ENCODE measurements around the gene OR6M1. TPM values are rescaled to one million over a fixed set of nuclear protein-coding genes. Genes with fewer than 3 reads are reported as not detected.

The OR6M1 gene
- total RNA-seq, 1 donor from 2014 or later, result not detected

GRCh38 chr11:123797541-123797940, 8.6 kb downstream of the OR6M1 start:
- TF ChIP-seq EZH2 (IDR thresholded peaks at IDR 0.05; ENCODE audit: insufficient read depth, low read length) (no peak), CTCF (IDR thresholded peaks at IDR 0.05; ENCODE audit: insufficient read depth, low read depth, low read length) (no peak)
- no peak overlapping the region for H3K27ac Mint-ChIP-seq (ENCODE audit: unreplicated experiment)
- H3K4me3 Mint-ChIP-seq (ENCODE audit: unreplicated experiment), result no peak overlapping the region
- no peak for DNase-seq (ENCODE audit: low read depth)
- H3K4me1 ChIP-seq (ENCODE audit: insufficient read depth, low read length), result no peaks in the 10 kb centered on the region
- no peak for FAIRE-seq
- no peak overlapping the region for H3K9ac ChIP-seq (ENCODE audit: low read length)
- H3K27me3 Mint-ChIP-seq (ENCODE audit: low read depth, unreplicated experiment), result no peaks in the 10 kb centered on the region
- H3K9me3 ChIP-seq (ENCODE audit: insufficient read depth, low read depth, low read length), result no peaks in the 10 kb centered on the region
- no peaks in the 10 kb centered on the region for H3K36me3 ChIP-seq (ENCODE audit: insufficient read depth, low read length)
- H3K4me2 ChIP-seq (ENCODE audit: low read length), result no peak overlapping the region
- H3K4me3 ChIP-seq (ENCODE audit: insufficient read depth, low read depth, low read length), result no peak overlapping the region
- no peaks in the 10 kb centered on the region for H3K36me3 Mint-ChIP-seq (ENCODE audit: low read depth, unreplicated experiment)
- H2AFZ ChIP-seq (ENCODE audit: low read depth, low read length), result no peak overlapping the region
- no peaks in the 10 kb centered on the region for H3K4me1 Mint-ChIP-seq (ENCODE audit: low read depth, unreplicated experiment)
- no peaks in the 10 kb centered on the region for H3K79me2 ChIP-seq (ENCODE audit: insufficient read depth, low read length)
- H3K27me3 ChIP-seq (ENCODE audit: insufficient read depth, low read length), result no peaks in the 10 kb centered on the region
- no peaks in the 10 kb centered on the region for H4K20me1 ChIP-seq (ENCODE audit: insufficient read depth, low read length)
- H3K9me3 Mint-ChIP-seq (ENCODE audit: unreplicated experiment), result peaks cover 3% of the 10 kb centered on the region
- H3K27ac ChIP-seq (ENCODE audit: low read depth, low read length), result no peak overlapping the region

GRCh38 chr11:123797114-123797513, 9.0 kb downstream of the OR6M1 start:
- DNase-seq (ENCODE audit: low read depth) (no peak), FAIRE-seq (no peak)
- H3K27me3 Mint-ChIP-seq (ENCODE audit: low read depth, unreplicated experiment), result no peaks in the 10 kb centered on the region
- TF ChIP-seq EZH2 (IDR thresholded peaks at IDR 0.05; ENCODE audit: insufficient read depth, low read length), result no peak
- TF ChIP-seq CTCF (IDR thresholded peaks at IDR 0.05; ENCODE audit: insufficient read depth, low read depth, low read length), result no peak
- no peaks in the 10 kb centered on the region for H3K4me1 Mint-ChIP-seq (ENCODE audit: low read depth, unreplicated experiment)
- Histone ChIP-seq H3K36me3 (ENCODE audit: insufficient read depth, low read length) (no peaks in the 10 kb centered on the region), H3K9ac (ENCODE audit: low read length) (no peak overlapping the region), H3K9me3 (ENCODE audit: insufficient read depth, low read depth, low read length) (no peaks in the 10 kb centered on the region), H2AFZ (ENCODE audit: low read depth, low read length) (no peak overlapping the region), H3K27me3 (ENCODE audit: insufficient read depth, low read length) (no peaks in the 10 kb centered on the region), H4K20me1 (ENCODE audit: insufficient read depth, low read length) (no peaks in the 10 kb centered on the region), H3K4me3 (ENCODE audit: insufficient read depth, low read depth, low read length) (no peak overlapping the region), H3K27ac (ENCODE audit: low read depth, low read length) (no peak overlapping the region), H3K4me2 (ENCODE audit: low read length) (no peak overlapping the region), H3K4me1 (ENCODE audit: insufficient read depth, low read length) (no peaks in the 10 kb centered on the region), H3K79me2 (ENCODE audit: insufficient read depth, low read length) (no peaks in the 10 kb centered on the region)
- peaks cover 5% of the 10 kb centered on the region for H3K9me3 Mint-ChIP-seq (ENCODE audit: unreplicated experiment)
- no peak overlapping the region for H3K27ac Mint-ChIP-seq (ENCODE audit: unreplicated experiment)
- H3K36me3 Mint-ChIP-seq (ENCODE audit: low read depth, unreplicated experiment), result no peaks in the 10 kb centered on the region
- no peak overlapping the region for H3K4me3 Mint-ChIP-seq (ENCODE audit: unreplicated experiment)

- H3K27ac Mint-ChIP-seq (ENCODE audit: unreplicated experiment), result no peak overlapping the region
- H3K36me3 ChIP-seq (ENCODE audit: insufficient read depth, low read length), result no peaks in the 10 kb centered on the region
- H3K79me2 ChIP-seq (ENCODE audit: insufficient read depth, low read length), result no peaks in the 10 kb centered on the region
- no peaks in the 10 kb centered on the region for H3K9me3 ChIP-seq (ENCODE audit: insufficient read depth, low read depth, low read length)
- no peaks in the 10 kb centered on the region for H4K20me1 ChIP-seq (ENCODE audit: insufficient read depth, low read length)
- no peaks in the 10 kb centered on the region for H3K4me1 ChIP-seq (ENCODE audit: insufficient read depth, low read length)
- no peaks in the 10 kb centered on the region for H3K4me1 Mint-ChIP-seq (ENCODE audit: low read depth, unreplicated experiment)
- H3K9me3 Mint-ChIP-seq (ENCODE audit: unreplicated experiment), result peaks cover 5% of the 10 kb centered on the region
- H3K27ac ChIP-seq (ENCODE audit: low read depth, low read length), result no peak overlapping the region
- H3K27me3 ChIP-seq (ENCODE audit: insufficient read depth, low read length), result no peaks in the 10 kb centered on the region
- no peaks in the 10 kb centered on the region for H3K36me3 Mint-ChIP-seq (ENCODE audit: low read depth, unreplicated experiment)
- H2AFZ ChIP-seq (ENCODE audit: low read depth, low read length), result no peak overlapping the region
- no peak overlapping the region for H3K9ac ChIP-seq (ENCODE audit: low read length)
- no peak overlapping the region for H3K4me2 ChIP-seq (ENCODE audit: low read length)
- DNase-seq (ENCODE audit: low read depth), result no peak
- no peak overlapping the region for H3K4me3 ChIP-seq (ENCODE audit: insufficient read depth, low read depth, low read length)
- no peak overlapping the region for H3K4me3 Mint-ChIP-seq (ENCODE audit: unreplicated experiment)
- no peaks in the 10 kb centered on the region for H3K27me3 Mint-ChIP-seq (ENCODE audit: low read depth, unreplicated experiment)
- no peak for FAIRE-seq
- TF ChIP-seq EZH2 (IDR thresholded peaks at IDR 0.05; ENCODE audit: insufficient read depth, low read length) (no peak), CTCF (IDR thresholded peaks at IDR 0.05; ENCODE audit: insufficient read depth, low read depth, low read length) (no peak)
These were observed 9.9 kb downstream of the OR6M1 start for GRCh38 chr11:123796226-123796625.

Measured in astrocyte (in vitro differentiated cells and primary cell).